Liver (tissue), 9 donors: ENCODE data around the gene RXYLT1. TPM values are rescaled to one million over a fixed set of nuclear protein-coding genes. Genes with fewer than 3 reads are reported as not detected.

ENCODE experiments used
- DNase-seq: peaks from one replicate; pipeline ENCODE4 v3.0.0-alpha.2; 2017; ENCODE audit warnings: low spot score
- H3K27ac ChIP-seq, 2 donors: one replicate each; pipeline ENCODE4 v1.7.0; 2013; ENCODE audit warnings: inconsistent platforms in 2 of 2, low read length in 2 of 2, control low read depth in 1 of 2, low read depth in 1 of 2, mild to moderate bottlenecking in 1 of 2
- H3K27me3 ChIP-seq, 4 donors: one replicate each; pipeline versions ENCODE4 v1.6.1 to v1.7.0; 2013; ENCODE audit warnings: low read length in 3 of 4, inconsistent platforms in 1 of 4, mild to moderate bottlenecking in 1 of 4, moderate library complexity in 1 of 4; ENCODE audit not compliant: control insufficient read depth in 4 of 4, insufficient read depth in 4 of 4
- H3K36me3 ChIP-seq, 4 donors: one replicate each; pipeline versions ENCODE4 v1.6.1 to v1.7.0; 2013; ENCODE audit warnings: low read length in 3 of 4, mild to moderate bottlenecking in 3 of 4, low read depth in 1 of 4, moderate library complexity in 1 of 4; ENCODE audit not compliant: control insufficient read depth in 4 of 4, insufficient read depth in 3 of 4
- H3K4me1 ChIP-seq, 4 donors: one replicate each; pipeline versions ENCODE4 v1.6.1 to v1.7.0; 2013; ENCODE audit warnings: low read length in 3 of 4, mild to moderate bottlenecking in 3 of 4, moderate library complexity in 1 of 4; ENCODE audit not compliant: control insufficient read depth in 4 of 4, insufficient read depth in 4 of 4
- H3K4me3 ChIP-seq, 3 donors: one replicate each; pipeline versions ENCODE4 v1.6.1 to v1.7.0; 2013; ENCODE audit warnings: low read length in 3 of 3, control low read depth in 1 of 3, low read depth in 1 of 3, mild to moderate bottlenecking in 1 of 3
- H3K9ac ChIP-seq, 2 donors: one replicate each; pipeline ENCODE4 v1.7.0; 2013; ENCODE audit warnings: low read length in 2 of 2, mild to moderate bottlenecking in 2 of 2, moderate library complexity in 2 of 2, control low read depth in 1 of 2, low read depth in 1 of 2
- H3K9me3 ChIP-seq, 4 donors: one replicate each; pipeline versions ENCODE4 v1.6.1 to v1.7.0; 2013; ENCODE audit warnings: low read length in 3 of 4; ENCODE audit not compliant: control insufficient read depth in 4 of 4
- EGR1 ChIP-seq, 2 donors: IDR thresholded peaks; 2 replicates each; pipeline ENCODE4 v1.6.1; 2016 to 2018; ENCODE audit warnings: antibody characterized with exemption in 2 of 2, low read depth in 2 of 2
- FOXA1 ChIP-seq: IDR thresholded peaks from 2 replicates; pipeline ENCODE4 v1.6.1; 2016; ENCODE audit warnings: antibody characterized with exemption
- FOXA2 ChIP-seq: IDR thresholded peaks from 2 replicates; pipeline ENCODE4 v1.6.1; 2016; ENCODE audit warnings: antibody characterized with exemption
- GABPA ChIP-seq, 2 donors: IDR thresholded peaks in 1 of 2; conservative IDR thresholded peaks in 1 of 2; 2 replicates each; pipeline ENCODE4 v1.6.1; 2016; ENCODE audit warnings: antibody characterized with exemption in 2 of 2, mild to moderate bottlenecking in 1 of 2, moderate library complexity in 1 of 2
- HNF4A ChIP-seq, 2 donors: conservative IDR thresholded peaks; 2 replicates each; pipeline ENCODE4 v1.6.1; 2016; ENCODE audit warnings: antibody characterized with exemption in 2 of 2, mild to moderate bottlenecking in 2 of 2
- HNF4G ChIP-seq: IDR thresholded peaks from 2 replicates; pipeline ENCODE4 v1.6.1; 2016; ENCODE audit warnings: antibody characterized with exemption
- JUND ChIP-seq, 2 donors: IDR thresholded peaks; 2 replicates each; pipeline ENCODE4 v1.6.1; 2016; ENCODE audit warnings: antibody characterized with exemption in 2 of 2
- NR2F2 ChIP-seq: IDR thresholded peaks from 2 replicates; pipeline ENCODE4 v1.6.1; 2016; ENCODE audit warnings: antibody characterized with exemption
- RAD21 ChIP-seq, 2 donors: IDR thresholded peaks; 2 replicates each; pipeline ENCODE4 v1.6.1; 2016; ENCODE audit warnings: antibody characterized with exemption in 2 of 2, mild to moderate bottlenecking in 2 of 2
- RXRA ChIP-seq, 2 donors: IDR thresholded peaks; 2 replicates each; pipeline ENCODE4 v1.6.1; 2017 to 2018; ENCODE audit warnings: antibody characterized with exemption in 2 of 2, mild to moderate bottlenecking in 1 of 2
- SP1 ChIP-seq: IDR thresholded peaks from 2 replicates; pipeline ENCODE4 v1.6.1; 2018; ENCODE audit warnings: antibody characterized with exemption, mild to moderate bottlenecking
- YY1 ChIP-seq: IDR thresholded peaks from 2 replicates; pipeline ENCODE4 v1.6.1; 2016; ENCODE audit warnings: antibody characterized with exemption, mild to moderate bottlenecking
- WGBS: extraction: QIAGEN DNeasy Blood & Tissue Kit; methylation state at CpG from one replicate; pipeline ENCODE4 v1.1.7; 2013; 5-methylcytosine and 5-hydroxymethylcytosine counted together
- polyA plus RNA-seq, 2 donors: library from polyadenylated mRNA; stranded (reverse) in 1 of 2; unstranded in 1 of 2; fragments of 200-250 nt in 1 of 2; fragments of >200 nt in 1 of 2; fragmentation: Nextera tagmentation in 1 of 2; extraction: Ambion mirVana in 1 of 2; gene quantifications; one replicate each; pipeline versions ENCODE4 v1.2.1 to v1.2.3, GENCODE V29; 2013 to 2015
- total RNA-seq, 2 donors: library from RNA; depleted of rRNA; stranded (reverse); fragments of >200 nt; gene quantifications; one replicate each; pipeline ENCODE4 v1.2.3, GENCODE V29; 2014
- TF ChIP-seq, protein P1 (sequence below): IDR thresholded peaks from 2 replicates; pipeline ENCODE4 v1.6.1; 2016; ENCODE audit warnings: antibody characterized with exemption
- TF ChIP-seq, protein P2 (sequence below): IDR thresholded peaks from 2 replicates; pipeline ENCODE4 v1.6.1; 2016; ENCODE audit warnings: antibody characterized with exemption, mild to moderate bottlenecking
- TF ChIP-seq, protein P3 (sequence below): IDR thresholded peaks from 2 replicates; pipeline ENCODE4 v1.6.1; 2016; ENCODE audit warnings: antibody characterized with exemption
- TF ChIP-seq, protein P4 (sequence below): fragments of 150-350 bp; IDR thresholded peaks from 2 replicates; pipeline ENCODE4 v1.5.1; 2017; ENCODE audit warnings: improper control_type of control experiment, low read depth, low read length; ENCODE audit not compliant: missing input control
- TF ChIP-seq, protein P5 (sequence below): IDR thresholded peaks from 2 replicates; pipeline ENCODE4 v1.6.1; 2016; ENCODE audit warnings: antibody characterized with exemption
- donor health status: healthy.
- donor health status: healthy.
- donor health status: healthy.
- donor health status: healthy.
- donor health status: healthy.

RXYLT1 gene
- total and polyA plus RNA-seq, 4 donors, result 6.0 to 12.2 (median 10.4) TPM

DNA sequence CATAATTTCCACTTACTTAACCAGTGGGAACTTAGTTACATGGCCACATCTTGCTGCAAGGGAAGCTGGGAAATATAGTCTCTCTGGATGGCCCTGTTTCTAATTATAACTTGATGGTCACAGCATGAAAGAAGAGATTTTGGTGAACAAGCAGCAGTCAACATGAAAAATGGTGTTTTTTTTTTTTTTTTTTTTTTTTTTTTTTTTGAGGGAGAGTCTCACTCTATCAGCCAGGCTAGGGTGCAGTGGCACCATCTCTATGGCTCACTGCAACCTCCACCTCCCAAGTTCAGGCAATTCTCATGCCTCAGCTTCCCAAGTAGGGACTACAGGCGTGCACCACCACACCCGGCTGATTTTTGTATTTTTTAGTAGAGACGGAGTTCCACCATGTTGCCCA, 75.6 kb downstream of the RXYLT1 start:
- no peak overlapping the region for H3K9ac ChIP-seq
- no peak for TF ChIP-seq HNF4G
- TF ChIP-seq, protein P1, sequence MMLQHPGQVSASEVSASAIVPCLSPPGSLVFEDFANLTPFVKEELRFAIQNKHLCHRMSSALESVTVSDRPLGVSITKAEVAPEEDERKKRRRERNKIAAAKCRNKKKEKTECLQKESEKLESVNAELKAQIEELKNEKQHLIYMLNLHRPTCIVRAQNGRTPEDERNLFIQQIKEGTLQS, result no peak
- TF ChIP-seq RXRA (IDR thresholded peaks at IDR 0.05), result no peak
- TF ChIP-seq FOXA1, result no peak
- TF ChIP-seq RAD21 (IDR thresholded peaks at IDR 0.05), result no peak
- TF ChIP-seq NR2F2, result no peak
- no peak for TF ChIP-seq YY1
- no peak for TF ChIP-seq SP1
- TF ChIP-seq FOXA2, result no peak
- TF ChIP-seq JUND (IDR thresholded peaks at IDR 0.05), result no peak
- TF ChIP-seq, protein P2, sequence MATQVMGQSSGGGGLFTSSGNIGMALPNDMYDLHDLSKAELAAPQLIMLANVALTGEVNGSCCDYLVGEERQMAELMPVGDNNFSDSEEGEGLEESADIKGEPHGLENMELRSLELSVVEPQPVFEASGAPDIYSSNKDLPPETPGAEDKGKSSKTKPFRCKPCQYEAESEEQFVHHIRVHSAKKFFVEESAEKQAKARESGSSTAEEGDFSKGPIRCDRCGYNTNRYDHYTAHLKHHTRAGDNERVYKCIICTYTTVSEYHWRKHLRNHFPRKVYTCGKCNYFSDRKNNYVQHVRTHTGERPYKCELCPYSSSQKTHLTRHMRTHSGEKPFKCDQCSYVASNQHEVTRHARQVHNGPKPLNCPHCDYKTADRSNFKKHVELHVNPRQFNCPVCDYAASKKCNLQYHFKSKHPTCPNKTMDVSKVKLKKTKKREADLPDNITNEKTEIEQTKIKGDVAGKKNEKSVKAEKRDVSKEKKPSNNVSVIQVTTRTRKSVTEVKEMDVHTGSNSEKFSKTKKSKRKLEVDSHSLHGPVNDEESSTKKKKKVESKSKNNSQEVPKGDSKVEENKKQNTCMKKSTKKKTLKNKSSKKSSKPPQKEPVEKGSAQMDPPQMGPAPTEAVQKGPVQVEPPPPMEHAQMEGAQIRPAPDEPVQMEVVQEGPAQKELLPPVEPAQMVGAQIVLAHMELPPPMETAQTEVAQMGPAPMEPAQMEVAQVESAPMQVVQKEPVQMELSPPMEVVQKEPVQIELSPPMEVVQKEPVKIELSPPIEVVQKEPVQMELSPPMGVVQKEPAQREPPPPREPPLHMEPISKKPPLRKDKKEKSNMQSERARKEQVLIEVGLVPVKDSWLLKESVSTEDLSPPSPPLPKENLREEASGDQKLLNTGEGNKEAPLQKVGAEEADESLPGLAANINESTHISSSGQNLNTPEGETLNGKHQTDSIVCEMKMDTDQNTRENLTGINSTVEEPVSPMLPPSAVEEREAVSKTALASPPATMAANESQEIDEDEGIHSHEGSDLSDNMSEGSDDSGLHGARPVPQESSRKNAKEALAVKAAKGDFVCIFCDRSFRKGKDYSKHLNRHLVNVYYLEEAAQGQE, result no peak
- no peak for TF ChIP-seq HNF4A (conservative IDR thresholded peaks at IDR 0.05)
- TF ChIP-seq GABPA (IDR thresholded peaks at IDR 0.05 in 1 of 2, conservative IDR thresholded peaks at IDR 0.05 in 1 of 2), result no peak
- no peak for TF ChIP-seq EGR1 (IDR thresholded peaks at IDR 0.05; ENCODE audit: low read depth in 2 of 2)
- TF ChIP-seq, protein P3, sequence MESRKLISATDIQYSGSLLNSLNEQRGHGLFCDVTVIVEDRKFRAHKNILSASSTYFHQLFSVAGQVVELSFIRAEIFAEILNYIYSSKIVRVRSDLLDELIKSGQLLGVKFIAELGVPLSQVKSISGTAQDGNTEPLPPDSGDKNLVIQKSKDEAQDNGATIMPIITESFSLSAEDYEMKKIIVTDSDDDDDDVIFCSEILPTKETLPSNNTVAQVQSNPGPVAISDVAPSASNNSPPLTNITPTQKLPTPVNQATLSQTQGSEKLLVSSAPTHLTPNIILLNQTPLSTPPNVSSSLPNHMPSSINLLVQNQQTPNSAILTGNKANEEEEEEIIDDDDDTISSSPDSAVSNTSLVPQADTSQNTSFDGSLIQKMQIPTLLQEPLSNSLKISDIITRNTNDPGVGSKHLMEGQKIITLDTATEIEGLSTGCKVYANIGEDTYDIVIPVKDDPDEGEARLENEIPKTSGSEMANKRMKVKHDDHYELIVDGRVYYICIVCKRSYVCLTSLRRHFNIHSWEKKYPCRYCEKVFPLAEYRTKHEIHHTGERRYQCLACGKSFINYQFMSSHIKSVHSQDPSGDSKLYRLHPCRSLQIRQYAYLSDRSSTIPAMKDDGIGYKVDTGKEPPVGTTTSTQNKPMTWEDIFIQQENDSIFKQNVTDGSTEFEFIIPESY, result no peak
- TF ChIP-seq, protein P4, sequence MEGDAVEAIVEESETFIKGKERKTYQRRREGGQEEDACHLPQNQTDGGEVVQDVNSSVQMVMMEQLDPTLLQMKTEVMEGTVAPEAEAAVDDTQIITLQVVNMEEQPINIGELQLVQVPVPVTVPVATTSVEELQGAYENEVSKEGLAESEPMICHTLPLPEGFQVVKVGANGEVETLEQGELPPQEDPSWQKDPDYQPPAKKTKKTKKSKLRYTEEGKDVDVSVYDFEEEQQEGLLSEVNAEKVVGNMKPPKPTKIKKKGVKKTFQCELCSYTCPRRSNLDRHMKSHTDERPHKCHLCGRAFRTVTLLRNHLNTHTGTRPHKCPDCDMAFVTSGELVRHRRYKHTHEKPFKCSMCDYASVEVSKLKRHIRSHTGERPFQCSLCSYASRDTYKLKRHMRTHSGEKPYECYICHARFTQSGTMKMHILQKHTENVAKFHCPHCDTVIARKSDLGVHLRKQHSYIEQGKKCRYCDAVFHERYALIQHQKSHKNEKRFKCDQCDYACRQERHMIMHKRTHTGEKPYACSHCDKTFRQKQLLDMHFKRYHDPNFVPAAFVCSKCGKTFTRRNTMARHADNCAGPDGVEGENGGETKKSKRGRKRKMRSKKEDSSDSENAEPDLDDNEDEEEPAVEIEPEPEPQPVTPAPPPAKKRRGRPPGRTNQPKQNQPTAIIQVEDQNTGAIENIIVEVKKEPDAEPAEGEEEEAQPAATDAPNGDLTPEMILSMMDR, result no peak
- TF ChIP-seq, protein P5, sequence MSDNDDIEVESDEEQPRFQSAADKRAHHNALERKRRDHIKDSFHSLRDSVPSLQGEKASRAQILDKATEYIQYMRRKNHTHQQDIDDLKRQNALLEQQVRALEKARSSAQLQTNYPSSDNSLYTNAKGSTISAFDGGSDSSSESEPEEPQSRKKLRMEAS, result no peak
- no peaks in the 10 kb centered on the region for H3K9me3 ChIP-seq
- no peak for DNase-seq
- H3K4me3 ChIP-seq, result no peak overlapping the region
- no peaks in the 10 kb centered on the region for H3K36me3 ChIP-seq
- no peaks in the 10 kb centered on the region for H3K4me1 ChIP-seq
- H3K27ac ChIP-seq, result no peak overlapping the region
- over 99% methylated on average over 3 of the region's 3 CpGs for WGBS
- H3K27me3 ChIP-seq, result no peaks in the 10 kb centered on the region
